ENCODE results near the gene ABHD2.

The ABHD2 gene

GRCh38 chr15:89066280-89066679 is 22.0 kb upstream of the ABHD2 start:
- no peaks in the 10 kb centered on the region for H3K36me3 ChIP-seq
- TF ChIP-seq CTCF (IDR thresholded peaks at IDR 0.05; ENCODE audit: low read depth, low read length), result no peak
- no peak for DNase-seq
- no peaks in the 10 kb centered on the region for H3K27me3 ChIP-seq (ENCODE audit: insufficient read depth, low read depth, severe bottlenecking)
- H3K9me3 ChIP-seq (ENCODE audit: severe bottlenecking), result peaks cover 21% of the 10 kb centered on the region
- no peak overlapping the region for H3K27ac ChIP-seq
- no peak overlapping the region for H3K4me3 ChIP-seq (ENCODE audit: low read depth, low read length)

- H3K4me3 ChIP-seq (ENCODE audit: low read depth, low read length), result no peak overlapping the region
- no peak for TF ChIP-seq CTCF (IDR thresholded peaks at IDR 0.05; ENCODE audit: low read depth, low read length)
- H3K9me3 ChIP-seq (ENCODE audit: severe bottlenecking), result peaks cover 21% of the 10 kb centered on the region
- no peaks in the 10 kb centered on the region for H3K36me3 ChIP-seq
- DNase-seq, result no peak
- H3K27me3 ChIP-seq (ENCODE audit: insufficient read depth, low read depth, severe bottlenecking), result no peaks in the 10 kb centered on the region
- H3K27ac ChIP-seq, result no peak overlapping the region
These were observed 20.5 kb upstream of the ABHD2 start for GRCh38 chr15:89067751-89068150.

- no peaks in the 10 kb centered on the region for H3K27me3 ChIP-seq (ENCODE audit: insufficient read depth, low read depth, severe bottlenecking)
- peaks cover 21% of the 10 kb centered on the region for H3K9me3 ChIP-seq (ENCODE audit: severe bottlenecking)
- no peak overlapping the region for H3K27ac ChIP-seq
- no peak for DNase-seq
- no peak for TF ChIP-seq CTCF (IDR thresholded peaks at IDR 0.05; ENCODE audit: low read depth, low read length)
- no peak overlapping the region for H3K4me3 ChIP-seq (ENCODE audit: low read depth, low read length)
- no peaks in the 10 kb centered on the region for H3K36me3 ChIP-seq
These were observed 19.9 kb upstream of the ABHD2 start for GRCh38 chr15:89068325-89068784.

- H3K9me3 ChIP-seq (ENCODE audit: severe bottlenecking), result peaks cover 20% of the 10 kb centered on the region
- H3K4me3 ChIP-seq (ENCODE audit: low read depth, low read length), result no peak overlapping the region
- no peak overlapping the region for H3K27ac ChIP-seq
- H3K36me3 ChIP-seq, result no peaks in the 10 kb centered on the region
- DNase-seq, result no peak
- TF ChIP-seq CTCF (IDR thresholded peaks at IDR 0.05; ENCODE audit: low read depth, low read length), result no peak
- H3K27me3 ChIP-seq (ENCODE audit: insufficient read depth, low read depth, severe bottlenecking), result no peaks in the 10 kb centered on the region
These were observed 17.8 kb upstream of the ABHD2 start for GRCh38 chr15:89070197-89071124.

- Histone ChIP-seq H3K9me3 (ENCODE audit: severe bottlenecking) (peaks cover 10% of the 10 kb centered on the region), H3K36me3 (no peaks in the 10 kb centered on the region), H3K4me3 (ENCODE audit: low read depth, low read length) (no peak overlapping the region), H3K27ac (no peak overlapping the region), H3K27me3 (ENCODE audit: insufficient read depth, low read depth, severe bottlenecking) (no peaks in the 10 kb centered on the region)
- DNase-seq, result no peak
- no peak for TF ChIP-seq CTCF (IDR thresholded peaks at IDR 0.05; ENCODE audit: low read depth, low read length)
These were observed 16.8 kb upstream of the ABHD2 start for GRCh38 chr15:89071471-89071870.
